Glutamatergic neuron (in vitro differentiated cells): ENCODE measurements around the gene SHC4. TPM values are rescaled to one million over a fixed set of nuclear protein-coding genes. Genes with fewer than 3 reads are reported as not detected.

Experiments used
- DNase-seq: peaks from one replicate; pipeline ENCODE4 v3.0.0; 2022
- H3K27ac Mint-ChIP-seq: one replicate; pipeline ENCODE4 v1.8.0; 2020; ENCODE audit warnings: mild to moderate bottlenecking, mixed read lengths, inconsistent platforms; ENCODE audit not compliant: unreplicated experiment
- H3K27me3 Mint-ChIP-seq: one replicate; pipeline ENCODE4 v1.8.0; 2020; ENCODE audit warnings: mild to moderate bottlenecking, moderate library complexity, mixed read lengths, inconsistent platforms; ENCODE audit not compliant: unreplicated experiment
- H3K36me3 Mint-ChIP-seq: one replicate; pipeline ENCODE4 v1.8.0; 2020; ENCODE audit warnings: mild to moderate bottlenecking, mixed read lengths, inconsistent platforms; ENCODE audit not compliant: unreplicated experiment
- H3K4me1 Mint-ChIP-seq: one replicate; pipeline ENCODE4 v1.8.0; 2020; ENCODE audit warnings: mild to moderate bottlenecking, low read depth, mixed read lengths, inconsistent platforms; ENCODE audit not compliant: unreplicated experiment
- H3K4me3 Mint-ChIP-seq: one replicate; pipeline ENCODE4 v1.8.0; 2020; ENCODE audit warnings: mild to moderate bottlenecking, mixed read lengths, inconsistent platforms; ENCODE audit not compliant: unreplicated experiment
- H3K9me3 Mint-ChIP-seq: one replicate; pipeline ENCODE4 v1.8.0; 2020; ENCODE audit warnings: mild to moderate bottlenecking, moderate library complexity, mixed read lengths, inconsistent platforms; ENCODE audit not compliant: unreplicated experiment
- total RNA-seq: library from RNA; stranded (reverse); fragmentation: NEBNext Ultra II Directional; extraction: Animal tissue kit (Norgen Biotek cat#: 25700); gene quantifications from one replicate; pipeline ENCODE4 v1.2.1, GENCODE V29; 2021; ENCODE audit not compliant: unreplicated experiment
- TF ChIP-seq, protein P1 (sequence below): fragments of 200-600 bp; sonication (generic); IDR thresholded peaks from one replicate; pipeline ENCODE4 v1.5.0; 2021; ENCODE audit not compliant: partially characterized antibody, unreplicated experiment

The SHC4 gene
- total RNA-seq, 1 donor from 2014 or later = 4.4 TPM

DNA sequence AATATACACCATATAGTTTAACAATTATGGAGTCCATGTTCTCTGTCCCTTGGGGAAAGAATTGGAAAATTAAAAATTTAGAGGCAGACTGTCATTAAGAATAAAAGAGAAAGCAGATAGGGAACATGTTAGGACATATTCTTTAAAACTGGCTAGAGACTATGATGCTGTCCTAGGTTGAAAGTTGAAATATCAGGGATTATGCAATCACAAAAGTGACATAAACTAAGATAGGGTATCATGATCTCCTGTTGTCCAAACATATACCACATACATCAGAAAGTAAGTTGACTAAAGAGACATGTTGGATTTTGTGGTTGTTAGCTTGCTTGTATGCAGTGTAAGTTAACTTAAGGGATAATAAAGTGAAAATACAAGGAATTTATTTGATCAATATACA, 95.7 kb downstream of the SHC4 start:
- Mint-ChIP-seq H3K27me3 (peaks cover 3% of the 10 kb centered on the region), H3K4me3 (no peak overlapping the region), H3K27ac (no peak overlapping the region), H3K36me3 (no peaks in the 10 kb centered on the region), H3K4me1 (peaks cover 15% of the 10 kb centered on the region), H3K9me3 (no peaks in the 10 kb centered on the region)
- TF ChIP-seq, protein P1, sequence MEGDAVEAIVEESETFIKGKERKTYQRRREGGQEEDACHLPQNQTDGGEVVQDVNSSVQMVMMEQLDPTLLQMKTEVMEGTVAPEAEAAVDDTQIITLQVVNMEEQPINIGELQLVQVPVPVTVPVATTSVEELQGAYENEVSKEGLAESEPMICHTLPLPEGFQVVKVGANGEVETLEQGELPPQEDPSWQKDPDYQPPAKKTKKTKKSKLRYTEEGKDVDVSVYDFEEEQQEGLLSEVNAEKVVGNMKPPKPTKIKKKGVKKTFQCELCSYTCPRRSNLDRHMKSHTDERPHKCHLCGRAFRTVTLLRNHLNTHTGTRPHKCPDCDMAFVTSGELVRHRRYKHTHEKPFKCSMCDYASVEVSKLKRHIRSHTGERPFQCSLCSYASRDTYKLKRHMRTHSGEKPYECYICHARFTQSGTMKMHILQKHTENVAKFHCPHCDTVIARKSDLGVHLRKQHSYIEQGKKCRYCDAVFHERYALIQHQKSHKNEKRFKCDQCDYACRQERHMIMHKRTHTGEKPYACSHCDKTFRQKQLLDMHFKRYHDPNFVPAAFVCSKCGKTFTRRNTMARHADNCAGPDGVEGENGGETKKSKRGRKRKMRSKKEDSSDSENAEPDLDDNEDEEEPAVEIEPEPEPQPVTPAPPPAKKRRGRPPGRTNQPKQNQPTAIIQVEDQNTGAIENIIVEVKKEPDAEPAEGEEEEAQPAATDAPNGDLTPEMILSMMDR = no peak
- no peak for DNase-seq

DNA sequence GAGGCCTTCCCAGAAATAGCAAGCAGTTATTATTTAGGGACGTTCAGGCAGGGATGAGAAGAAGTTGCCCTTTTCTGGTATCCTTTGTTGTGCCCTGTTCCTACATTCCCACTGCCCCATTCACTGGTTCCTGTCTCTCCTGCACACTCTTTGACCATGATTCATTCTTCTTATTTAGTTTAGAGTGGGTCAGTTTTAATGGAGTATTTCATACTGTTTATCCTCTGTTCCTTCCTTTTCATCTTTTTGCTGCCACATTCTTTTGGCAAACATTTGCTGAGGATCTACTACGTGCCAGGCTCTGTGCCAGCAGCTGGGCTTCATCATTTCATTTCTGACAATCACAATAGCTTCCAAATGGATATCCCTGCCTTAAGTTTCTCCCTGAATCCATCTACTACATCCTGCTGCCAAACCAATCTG, 97.6 kb downstream of the SHC4 start:
- TF ChIP-seq, protein P1 = no peak
- Mint-ChIP-seq H3K36me3 (no peaks in the 10 kb centered on the region), H3K27me3 (peaks cover 3% of the 10 kb centered on the region), H3K27ac (no peak overlapping the region), H3K4me3 (peak overlapping the region; percentile 17), H3K4me1 (peaks cover 15% of the 10 kb centered on the region), H3K9me3 (no peaks in the 10 kb centered on the region)
- DNase-seq = no peak

DNA sequence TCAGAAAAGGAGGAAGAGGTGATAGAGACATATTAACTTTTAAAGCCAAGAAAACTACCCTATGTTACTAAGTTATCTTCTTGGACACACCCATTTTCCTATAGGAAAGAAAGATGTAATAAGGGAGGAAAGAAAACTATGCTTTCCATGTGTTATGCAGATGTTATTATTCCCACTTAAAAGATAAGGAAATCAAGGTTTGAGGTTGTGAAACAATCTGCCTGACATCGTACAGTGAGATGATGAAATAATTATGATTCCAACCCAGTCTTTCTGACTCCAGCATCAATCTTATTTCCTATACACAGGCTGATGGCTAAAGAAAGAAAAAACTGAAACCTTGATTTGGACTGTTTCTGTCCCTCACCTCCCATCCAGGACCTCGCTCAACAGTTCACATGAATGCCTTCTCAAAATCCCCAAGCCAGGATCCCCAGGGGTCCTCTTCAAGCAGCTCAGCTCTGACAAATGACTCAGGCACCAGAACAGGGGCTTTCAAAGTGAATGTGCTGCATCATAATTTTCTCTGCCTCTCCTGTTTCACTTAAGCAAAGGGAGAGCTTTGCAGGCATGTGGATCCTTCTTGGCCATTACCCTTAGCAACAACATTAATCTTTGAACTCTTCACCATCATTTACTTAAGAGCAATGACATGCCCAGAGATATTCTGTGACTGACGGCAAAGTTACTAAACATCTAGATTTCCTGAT, 98.2 kb downstream of the SHC4 start:
- H3K4me3 Mint-ChIP-seq = peak overlapping the region; percentile 5
- H3K27ac Mint-ChIP-seq = no peak overlapping the region
- peak; percentile 28 for DNase-seq
- H3K36me3 Mint-ChIP-seq = no peaks in the 10 kb centered on the region
- H3K27me3 Mint-ChIP-seq = peaks cover 3% of the 10 kb centered on the region
- peaks cover 15% of the 10 kb centered on the region for H3K4me1 Mint-ChIP-seq
- TF ChIP-seq, protein P1 = no peak
- no peaks in the 10 kb centered on the region for H3K9me3 Mint-ChIP-seq

DNA sequence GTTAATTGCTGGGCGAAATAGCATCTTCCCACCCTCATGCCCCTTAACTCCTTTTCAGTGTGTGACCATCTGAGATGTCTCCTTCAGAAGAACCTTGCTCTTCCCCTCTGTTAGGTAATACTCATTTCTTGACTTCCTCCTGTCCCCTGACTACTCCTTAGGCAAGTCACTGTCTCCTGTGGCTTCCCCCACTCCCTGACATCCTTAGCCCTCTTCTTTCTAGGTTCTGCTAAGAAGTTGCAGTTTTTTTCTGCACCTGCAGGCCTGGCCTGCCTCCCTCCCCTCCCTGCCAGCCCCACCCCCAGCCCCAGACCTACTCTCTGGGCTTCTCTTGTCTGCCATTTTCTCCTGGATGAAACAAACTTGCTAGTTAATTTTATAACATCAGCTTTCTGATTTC, 101.0 kb downstream of the SHC4 start:
- H3K27ac Mint-ChIP-seq = no peak overlapping the region

More for the DNA sequence above, 101.0 kb downstream of the SHC4 start:
- TF ChIP-seq, protein P1 = no peak
- Mint-ChIP-seq H3K4me3 (no peak overlapping the region), H3K36me3 (no peaks in the 10 kb centered on the region), H3K27me3 (peaks cover 5% of the 10 kb centered on the region), H3K9me3 (no peaks in the 10 kb centered on the region), H3K4me1 (peaks cover 15% of the 10 kb centered on the region)
- DNase-seq = no peak
